HG03460 (cell line): ENCODE data around the gene TRAPPC3L.
A peak's percentile ranks its signal among the peaks of the same experiment; 100 is the strongest.

Experiments used
- ATAC-seq: cut with Tn5 transposase; IDR thresholded peaks from one replicate; pipeline ENCODE4 v1.9.1; 2021; ENCODE audit not compliant: unreplicated experiment

Gene TRAPPC3L

DNA sequence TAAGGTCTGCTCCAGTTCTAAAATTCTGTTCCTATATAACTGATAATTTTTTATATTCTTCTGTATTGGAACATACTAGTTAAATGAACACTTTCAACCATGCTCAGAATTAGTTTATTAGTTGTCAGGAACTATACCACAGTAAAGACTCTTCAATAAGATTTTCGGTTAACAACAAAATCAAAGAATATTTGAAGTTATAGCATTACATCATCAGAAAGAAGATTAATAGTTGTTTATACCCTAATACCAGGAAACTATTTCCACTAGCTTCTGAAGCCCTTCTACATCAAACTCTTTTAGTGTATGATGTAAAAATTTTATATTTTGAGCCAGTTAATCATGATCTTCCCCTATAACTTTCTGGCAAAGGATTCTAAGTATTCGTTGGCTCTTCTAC, 14.6 kb upstream of the TRAPPC3L start:
- ATAC-seq, result no peak

DNA sequence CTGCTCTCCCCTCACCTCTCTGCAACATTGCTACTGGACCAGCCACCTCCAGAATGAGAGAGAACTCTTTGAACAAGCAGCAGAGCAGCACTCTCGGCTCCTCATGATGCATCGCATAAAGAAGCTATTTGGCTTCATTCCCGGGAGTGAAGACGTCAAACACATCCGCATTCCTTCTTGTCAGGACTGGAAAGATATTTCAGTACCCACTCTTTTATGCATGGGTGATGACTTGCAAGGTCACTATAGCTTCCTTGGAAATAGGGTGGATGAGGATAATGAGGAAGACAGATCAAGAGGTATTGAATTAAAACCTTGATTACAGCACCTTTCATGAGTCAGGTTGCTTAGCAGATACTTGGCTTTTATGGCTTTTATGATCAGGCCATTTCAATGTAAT, 12.4 kb upstream of the TRAPPC3L start:
- no peak for ATAC-seq

DNA sequence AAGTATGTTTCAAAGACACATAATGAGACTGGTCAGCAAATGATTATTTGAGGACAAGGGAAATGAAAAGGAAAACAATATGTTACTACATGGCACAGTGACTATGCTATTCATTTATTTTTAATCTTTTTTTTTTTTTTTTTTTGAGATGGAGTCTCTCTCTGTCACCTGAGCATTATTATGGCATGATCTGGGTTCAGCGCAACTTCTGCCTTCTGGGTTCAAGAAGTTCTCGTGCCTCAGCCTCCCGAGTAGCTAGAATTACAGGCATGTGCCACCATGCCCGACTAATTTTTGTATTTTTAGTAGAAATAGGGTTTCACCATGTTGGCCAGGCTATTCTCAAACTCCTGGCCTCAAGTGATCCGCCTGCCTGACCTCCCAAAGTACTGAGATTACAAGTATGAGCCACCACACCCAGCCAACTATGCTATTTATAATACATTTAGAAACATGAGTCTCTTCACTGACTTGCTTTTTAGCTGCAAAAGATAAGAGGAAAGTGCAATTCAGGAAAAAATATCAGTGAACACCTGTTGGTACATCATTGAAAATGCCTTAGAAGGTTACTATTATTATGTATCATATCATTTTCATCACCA, 11.4 kb upstream of the TRAPPC3L start:
- no peak for ATAC-seq

DNA sequence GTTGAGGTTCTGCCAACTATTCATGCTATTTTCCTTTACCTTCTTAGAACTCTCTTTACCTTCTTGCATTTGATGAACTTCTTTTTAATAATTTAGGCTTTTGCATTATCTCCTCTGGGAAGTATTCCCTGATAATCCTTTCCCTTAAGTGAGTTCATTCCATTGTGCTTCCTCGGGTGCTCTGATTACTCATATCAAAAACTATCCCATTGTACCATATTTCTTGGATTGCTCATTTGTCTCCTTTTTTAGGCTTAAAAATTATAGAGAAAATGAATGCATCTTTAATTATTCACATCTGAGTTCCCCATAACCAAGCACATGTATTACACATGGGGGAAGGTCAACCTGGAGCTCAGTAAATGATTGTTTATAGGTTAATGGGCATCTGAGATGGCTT, 10.6 kb upstream of the TRAPPC3L start:
- ATAC-seq, result no peak

DNA sequence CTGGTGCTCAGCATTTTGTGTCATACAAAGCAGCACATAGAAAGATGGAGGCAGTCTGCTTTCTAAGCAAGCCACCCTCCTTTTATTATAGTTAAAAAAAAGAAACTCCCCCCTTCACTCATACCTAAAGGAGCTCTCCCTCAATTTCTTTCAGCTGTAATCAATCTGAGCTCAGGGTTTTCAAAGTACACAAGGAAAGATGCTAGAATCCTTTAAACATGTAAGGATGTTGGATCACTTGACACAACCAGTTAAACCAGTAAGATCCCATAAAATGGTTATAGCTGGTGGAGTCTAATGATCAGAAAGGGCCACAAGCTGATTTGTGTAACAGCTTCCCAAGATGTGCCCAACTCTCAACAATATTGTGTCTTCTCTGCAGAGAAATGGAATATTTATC, 8.0 kb upstream of the TRAPPC3L start, which contains the start of gene CALHM4:
TSS of gene CALHM4 (plus strand) at position 301 of the 400 bp plus-strand sequence. CDS start at position 344, 43 bp downstream.
- ATAC-seq, result no peak

DNA sequence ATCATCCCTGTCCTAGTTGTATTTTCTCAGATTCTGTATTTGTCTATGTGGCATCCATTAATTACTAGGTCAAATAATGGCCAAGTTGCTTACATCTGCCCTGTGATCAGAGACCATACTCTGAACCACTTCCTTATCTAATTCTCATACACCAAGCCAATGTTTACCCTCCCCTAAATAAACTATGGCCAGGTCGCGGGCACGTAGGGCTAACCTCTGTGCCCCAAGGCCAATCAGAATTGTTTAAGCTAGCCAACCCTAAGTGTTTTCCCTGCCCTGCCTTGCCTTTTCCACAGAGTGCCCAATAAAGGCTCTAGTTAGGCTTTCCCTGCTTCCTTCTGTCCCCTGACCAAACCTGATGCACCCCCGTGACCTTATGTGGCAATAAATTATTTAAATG, 5.3 kb upstream of the TRAPPC3L start:
- no peak for ATAC-seq

DNA sequence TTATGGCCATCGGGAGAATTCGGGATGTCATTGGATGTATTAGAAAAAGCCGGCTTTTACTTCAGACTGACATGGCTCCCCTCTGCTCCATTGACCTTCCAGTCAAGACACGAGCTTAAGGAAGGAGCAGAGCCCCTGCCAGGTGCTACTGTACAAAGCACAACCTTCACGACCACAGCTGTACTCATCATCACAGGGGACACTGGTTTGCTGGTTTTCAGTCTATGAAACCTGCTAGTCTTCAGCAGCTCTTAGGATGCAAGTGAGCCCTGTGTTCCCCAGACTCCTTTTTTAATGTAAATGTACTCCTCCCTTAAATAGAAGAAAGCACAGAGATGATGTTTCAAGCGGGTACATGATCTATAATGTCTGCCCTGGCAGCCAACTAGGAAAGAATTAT, 1.9 kb upstream of the TRAPPC3L start:
- no peak for ATAC-seq

DNA sequence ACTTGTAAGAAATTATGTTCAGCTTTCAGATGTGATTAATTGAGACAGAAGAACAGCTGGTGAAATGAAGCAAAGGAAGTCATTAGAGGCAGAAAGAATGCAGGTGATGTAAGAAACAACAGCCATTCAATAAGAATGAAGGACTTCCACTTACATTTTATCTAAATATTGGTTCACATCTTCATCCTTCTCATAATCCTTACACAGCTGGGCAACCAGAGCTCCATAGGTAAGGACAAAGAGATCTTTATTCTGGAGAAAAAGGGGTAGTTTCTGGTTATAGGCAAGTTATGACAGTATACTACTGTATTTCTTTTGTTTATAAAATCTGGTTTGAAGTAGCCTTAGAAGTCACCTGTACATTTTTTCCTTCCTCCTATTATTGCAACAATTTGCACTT, 2.3 kb downstream of the TRAPPC3L start:
- ATAC-seq, result no peak

DNA sequence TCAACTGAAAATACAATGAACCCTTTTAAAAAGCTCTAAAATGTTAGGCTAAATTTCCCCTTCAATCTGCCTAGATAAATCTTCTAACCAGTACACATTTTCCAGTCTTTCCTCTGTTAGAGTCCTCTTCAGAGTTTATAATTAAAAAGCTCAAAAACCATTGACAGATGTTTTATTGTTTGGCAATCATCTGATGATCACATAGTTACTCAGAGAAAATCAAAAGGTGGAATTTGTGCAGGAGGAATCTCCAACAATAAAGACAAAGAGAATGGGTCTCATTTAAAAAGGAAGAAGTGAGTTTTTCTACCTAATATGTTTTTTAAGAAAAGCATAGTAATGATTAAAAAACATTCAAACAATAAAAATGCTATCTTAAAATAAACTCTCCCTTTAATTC, 3.1 kb downstream of the TRAPPC3L start:
- ATAC-seq, result no peak

DNA sequence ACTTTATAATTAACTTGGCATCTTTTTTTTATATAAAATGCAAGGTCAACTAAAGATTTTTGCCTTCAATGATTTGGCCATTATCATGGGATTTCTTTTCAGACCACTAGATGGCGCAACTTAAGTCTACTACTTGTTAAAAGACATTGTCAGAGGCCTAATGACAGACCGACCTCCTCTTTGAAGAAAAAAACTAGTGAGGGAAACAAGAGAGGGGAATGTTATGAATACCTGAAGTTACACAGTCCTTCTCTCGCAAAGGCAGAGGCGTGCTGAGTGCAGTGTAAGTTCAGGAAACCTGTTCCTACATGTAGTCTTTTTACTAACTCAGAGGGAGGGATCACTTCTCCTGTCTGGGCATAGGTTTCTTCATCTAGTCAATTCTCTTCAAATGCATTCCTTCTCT, 9.3 kb downstream of the TRAPPC3L start:
- ATAC-seq, result no peak

DNA sequence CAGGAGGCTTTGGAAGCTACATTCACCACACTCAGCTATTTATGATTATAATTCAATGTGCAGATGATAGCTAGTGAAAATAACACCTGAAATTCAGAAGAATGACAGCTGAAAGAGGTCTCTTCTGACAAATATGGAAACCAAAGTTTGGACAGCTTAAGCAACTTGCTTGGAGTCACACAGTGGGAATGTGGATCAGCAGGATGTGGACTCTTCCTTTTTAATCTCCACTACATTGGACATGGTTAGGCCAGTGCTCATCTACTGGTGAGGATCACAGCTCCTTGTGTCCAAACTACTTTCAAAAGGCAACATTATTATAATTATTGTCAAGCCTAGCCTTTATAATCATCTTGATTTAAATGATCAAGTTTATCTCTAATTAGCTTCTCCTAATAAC, 10.4 kb downstream of the TRAPPC3L start:
- ATAC-seq, result no peak

DNA sequence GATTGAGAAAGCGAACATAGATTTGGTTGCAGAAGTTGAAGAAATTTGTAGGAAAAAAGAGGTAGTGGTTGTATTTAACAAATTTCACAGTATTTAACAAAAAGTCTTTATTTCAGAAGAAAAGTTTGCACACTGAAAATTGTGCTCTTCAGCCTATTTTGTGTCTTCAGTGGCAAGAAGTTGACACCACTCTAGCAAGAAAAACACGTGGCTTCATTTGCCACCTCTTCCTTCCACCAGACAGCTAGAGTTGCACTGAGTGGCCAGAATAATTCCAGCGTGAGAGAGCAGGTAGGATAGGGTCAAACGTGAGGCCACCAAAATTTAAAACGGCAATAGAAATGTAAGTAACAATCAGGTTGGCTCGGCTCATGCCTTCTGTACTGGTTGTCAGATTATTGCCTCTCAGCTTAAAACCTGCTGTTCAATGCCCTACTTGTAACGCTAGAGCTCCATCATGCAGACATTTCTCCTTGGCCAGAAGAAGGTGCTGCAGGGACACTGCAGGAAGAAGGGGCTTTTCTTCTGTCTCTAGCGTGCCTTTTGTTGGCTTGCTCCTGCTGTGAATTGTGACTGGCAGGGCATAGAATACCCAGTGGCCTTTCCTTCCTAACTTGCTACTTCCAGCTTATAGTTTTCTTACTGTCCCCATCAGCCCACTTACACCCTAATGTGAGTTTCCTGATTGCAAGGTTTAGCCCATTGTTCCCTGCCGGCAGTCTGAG, 12.1 kb downstream of the TRAPPC3L start:
- ATAC-seq, result no peak

DNA sequence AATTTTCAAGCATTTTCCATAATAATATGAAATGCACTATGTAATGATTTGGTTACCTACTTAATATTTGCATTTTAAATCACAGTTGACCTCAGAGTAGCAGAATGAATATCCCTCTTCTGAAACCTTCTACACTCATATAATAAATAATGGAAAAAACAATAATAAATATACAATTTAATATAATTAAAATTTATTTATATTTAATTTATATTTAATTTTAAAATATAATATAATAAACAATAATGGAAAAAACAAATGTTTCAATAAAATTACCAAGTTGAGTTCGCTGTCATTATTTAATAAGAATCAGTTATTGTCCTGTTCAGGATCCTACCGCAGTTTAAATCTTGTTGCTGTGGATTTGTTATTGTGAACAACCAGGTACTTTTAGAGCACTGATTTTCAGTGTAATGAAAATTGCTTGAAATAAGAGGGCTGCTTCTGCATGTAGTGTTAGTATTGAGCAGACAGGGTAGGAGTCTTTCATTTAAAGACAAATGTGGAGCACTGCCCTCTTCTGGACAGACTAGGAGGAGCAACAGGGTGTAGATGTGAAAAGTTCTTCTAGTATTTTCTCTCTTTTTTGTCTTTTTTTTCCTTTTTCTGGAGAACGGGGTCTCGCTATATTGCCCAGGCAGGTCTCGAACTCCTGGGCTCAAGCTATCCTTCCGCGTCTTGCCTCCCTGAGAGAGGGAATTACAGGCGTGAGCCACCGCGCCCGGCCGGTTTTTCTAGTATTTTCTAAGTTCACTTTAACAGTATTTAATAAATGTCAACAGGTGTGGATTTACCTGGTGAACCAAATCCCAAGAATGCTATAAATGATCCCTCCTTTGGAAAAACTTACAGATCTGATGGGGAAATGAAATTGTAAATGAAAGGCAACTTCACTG, 13.6 kb downstream of the TRAPPC3L start:
- ATAC-seq, result peak; percentile 73

DNA sequence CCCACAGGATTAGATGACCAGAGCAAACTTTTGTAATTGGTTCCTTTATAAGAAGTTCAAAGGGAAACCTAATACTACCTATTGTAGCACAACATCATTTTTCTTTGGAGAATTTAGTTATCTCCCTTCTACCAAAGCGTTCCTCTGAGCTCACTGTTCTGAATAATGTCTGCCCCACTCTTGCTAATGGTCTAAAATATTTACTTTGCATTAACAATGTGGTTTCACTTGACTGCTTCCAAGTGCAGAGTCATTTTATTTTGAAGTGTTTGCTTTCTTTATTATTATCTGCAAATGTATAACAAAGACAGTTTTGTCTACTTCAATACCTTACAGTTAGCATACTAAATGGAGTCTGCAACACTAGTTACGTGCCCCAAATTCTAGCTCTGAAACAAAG, 15.0 kb downstream of the TRAPPC3L start:
- no peak for ATAC-seq

DNA sequence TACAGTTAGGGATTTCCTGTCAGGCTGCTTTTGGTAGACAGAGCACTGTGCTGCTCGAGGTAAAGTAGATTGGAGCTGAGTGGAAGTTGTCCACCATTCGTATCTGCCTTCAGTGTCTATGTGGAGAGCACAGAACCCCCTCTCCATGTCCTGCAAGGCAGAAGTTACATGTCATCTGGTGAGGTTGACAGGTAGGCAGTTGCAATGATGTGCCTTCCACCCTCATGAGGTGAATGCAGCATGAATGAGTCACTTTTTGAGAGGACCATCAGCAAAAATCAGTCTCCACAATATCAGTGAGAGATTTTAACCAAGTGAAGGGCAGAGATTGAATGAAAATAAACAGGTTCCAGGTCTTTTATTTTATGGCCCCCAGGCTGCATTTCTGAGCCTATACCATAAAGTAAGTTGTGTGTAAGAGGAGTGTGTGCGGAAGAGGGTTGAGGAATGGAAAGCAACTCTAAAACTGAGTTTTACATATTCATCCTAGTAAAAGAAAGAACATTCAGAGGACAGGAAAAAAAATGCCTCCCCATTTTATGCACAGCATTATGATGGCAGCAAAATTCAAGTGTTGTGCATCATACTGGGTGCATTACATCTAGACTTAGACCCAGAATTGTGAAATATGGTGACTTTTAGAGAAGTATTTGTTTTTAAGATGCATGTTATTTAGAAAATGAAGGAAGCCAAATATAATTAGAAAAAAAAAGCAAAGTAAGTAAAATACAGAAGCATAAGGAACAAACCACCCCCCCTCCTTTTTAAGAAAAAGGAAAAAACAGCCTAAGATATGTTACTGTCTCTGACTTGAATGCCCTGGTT, 15.8 kb downstream of the TRAPPC3L start:
- ATAC-seq, result no peak

DNA sequence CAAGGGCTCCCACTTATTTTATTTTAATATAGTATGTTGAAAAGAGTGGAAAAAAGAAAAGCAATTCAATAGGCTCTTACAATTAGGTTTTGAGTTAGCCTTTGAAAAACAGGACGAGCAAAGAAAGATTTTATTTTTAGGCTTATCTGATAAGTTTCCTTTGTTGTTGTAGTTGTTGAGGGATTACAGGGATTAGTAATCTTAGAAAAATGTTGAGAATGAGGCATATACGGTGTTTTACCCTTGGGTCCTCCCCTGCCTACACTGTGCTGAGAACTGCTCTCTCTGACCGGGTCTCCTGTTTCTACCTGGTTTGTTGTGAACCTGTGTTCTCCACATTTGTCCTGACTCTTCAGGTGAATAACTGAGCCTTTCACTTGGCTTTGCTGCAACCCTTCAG, 16.7 kb downstream of the TRAPPC3L start:
- no peak for ATAC-seq

DNA sequence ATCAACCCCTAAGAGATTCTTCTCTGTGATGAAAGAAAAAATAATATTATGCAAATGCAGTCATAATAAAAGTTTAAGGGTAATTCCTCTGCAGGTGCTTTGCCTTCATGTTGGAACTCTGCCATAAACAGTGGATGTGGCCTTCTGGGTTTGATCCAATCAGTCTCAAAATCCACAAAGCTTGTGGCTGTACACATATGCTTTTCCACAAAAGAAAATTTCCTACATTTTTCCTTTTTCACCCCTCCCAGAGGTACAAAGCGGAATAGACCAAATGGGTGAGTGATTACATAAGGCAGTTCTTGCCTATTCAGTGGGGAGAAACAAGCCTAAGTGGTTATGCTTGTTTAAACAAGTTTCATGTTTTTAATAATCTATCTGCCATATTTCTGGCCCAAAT, 17.4 kb downstream of the TRAPPC3L start:
- no peak for ATAC-seq

DNA sequence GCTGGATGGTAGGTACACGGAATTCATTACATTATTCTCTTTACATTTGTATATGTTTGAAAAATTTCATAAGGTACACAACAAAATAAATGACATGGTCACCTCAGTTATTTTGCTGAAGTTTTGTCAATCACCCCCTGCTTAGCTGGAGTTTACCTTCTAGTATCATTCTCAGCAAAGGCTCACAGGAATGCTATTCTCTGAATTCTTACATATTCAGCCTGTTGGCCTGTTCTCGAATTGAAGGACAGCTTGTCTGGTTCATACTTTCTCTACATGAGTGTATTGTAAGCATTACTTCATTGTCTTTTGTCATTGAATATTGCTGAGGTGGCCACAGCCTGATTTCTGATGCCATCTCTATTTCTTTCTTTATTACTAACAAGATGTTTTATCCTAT, 21.2 kb downstream of the TRAPPC3L start:
- ATAC-seq, result no peak

DNA sequence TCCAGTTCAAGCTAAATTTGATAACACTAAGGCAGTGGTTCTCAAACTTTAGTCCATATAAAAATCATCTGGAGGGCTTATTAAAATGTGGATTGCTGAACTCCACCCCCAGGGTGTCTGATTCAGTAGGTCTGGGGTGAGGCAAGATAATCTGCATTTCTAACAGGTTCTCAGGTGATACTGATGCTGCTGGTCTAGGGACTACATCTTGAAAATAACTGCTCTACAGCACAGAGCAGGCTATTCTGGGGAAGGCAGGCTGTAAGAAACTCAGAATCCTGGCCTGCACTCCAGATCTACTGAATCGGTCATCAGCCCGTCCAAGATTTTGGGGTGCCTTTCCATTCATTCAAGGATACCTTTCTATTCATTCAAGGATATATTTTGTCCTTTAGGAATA, 22.6 kb downstream of the TRAPPC3L start:
- no peak for ATAC-seq

DNA sequence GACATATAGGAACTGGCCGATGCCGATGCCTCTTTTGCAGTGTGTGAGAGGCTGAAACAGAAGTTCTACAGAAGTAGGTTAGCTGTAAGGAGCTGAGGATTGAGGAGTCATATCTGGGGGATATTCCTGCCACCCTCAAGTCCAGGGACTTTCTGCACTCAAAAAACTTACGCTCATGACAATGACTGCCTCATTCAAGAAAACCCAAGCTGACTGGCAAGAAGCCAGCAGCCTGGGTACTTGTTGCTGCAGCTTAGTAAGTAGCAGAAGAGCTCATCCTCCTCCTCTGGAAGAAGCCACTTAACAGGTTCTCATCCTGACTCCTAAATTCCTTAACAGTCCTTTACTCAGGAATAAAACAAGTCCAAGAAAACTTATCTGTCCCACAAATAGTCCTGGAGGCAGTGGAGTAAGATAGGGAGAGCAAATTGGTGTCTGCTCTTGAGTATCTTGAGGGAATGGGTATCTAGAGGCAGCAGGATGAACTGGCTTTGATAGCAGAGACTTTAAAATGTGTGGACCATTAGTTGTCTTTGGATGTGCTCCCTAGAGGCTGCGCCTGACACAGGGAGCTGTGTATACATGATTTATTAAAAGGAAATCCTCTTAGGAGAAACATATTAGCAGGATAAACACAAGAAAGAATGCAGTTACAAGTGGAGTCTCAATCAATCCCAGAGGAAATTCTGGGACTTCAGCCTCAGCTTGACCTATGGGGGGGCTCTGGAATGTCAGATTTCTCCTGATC, 26.7 kb downstream of the TRAPPC3L start:
- no peak for ATAC-seq
